ENCODE results near the gene FBXW5. TPM values are rescaled to one million over a fixed set of nuclear protein-coding genes. Genes with fewer than 3 reads are reported as not detected.

The FBXW5 gene
- total RNA-seq, 1 experiment from 2014 or later: 72.6 TPM

DNA sequence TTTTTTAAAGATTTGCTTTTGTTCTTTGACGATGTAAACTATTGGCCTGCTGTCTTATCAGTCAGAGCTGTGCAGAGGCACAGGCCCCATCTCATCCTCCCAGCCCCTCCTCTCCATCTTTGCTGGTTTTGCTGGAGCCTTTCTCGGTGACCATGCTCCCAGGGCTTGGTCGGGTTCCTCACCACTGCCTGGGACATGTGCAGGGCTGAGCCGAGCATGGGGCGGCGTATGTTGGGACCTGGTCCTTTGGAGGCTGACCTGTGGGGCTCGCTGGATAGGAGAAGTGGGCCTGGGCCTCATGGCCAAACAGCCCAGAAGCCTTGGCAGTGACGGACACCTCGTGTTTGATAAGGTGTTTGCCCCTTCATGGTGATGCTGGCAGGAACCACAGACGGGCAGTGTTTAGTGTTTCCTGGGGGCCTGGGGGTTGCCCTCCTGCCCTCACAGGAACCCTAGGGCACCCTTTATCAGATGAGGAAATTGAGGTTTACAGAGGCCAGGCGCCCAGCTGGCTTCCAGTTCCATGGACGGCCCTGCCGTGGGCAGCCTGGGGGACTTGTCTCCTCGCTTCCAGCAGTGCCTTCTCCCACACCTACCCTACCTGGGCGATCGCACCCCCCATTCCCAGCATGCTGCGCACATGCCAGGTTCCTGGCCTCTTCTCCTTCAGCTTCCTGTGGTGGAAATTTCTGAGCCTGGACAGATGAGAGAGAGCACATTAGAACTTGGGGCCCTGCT, 30.7 kb downstream of the FBXW5 start:
- no peaks in the 10 kb centered on the region for H3K4me1 ChIP-seq (ENCODE audit: control insufficient read depth, insufficient read depth, low read length)
- no peaks in the 10 kb centered on the region for H3K27me3 ChIP-seq (ENCODE audit: control insufficient read depth, insufficient read depth, low read length)
- TF ChIP-seq, protein P1, sequence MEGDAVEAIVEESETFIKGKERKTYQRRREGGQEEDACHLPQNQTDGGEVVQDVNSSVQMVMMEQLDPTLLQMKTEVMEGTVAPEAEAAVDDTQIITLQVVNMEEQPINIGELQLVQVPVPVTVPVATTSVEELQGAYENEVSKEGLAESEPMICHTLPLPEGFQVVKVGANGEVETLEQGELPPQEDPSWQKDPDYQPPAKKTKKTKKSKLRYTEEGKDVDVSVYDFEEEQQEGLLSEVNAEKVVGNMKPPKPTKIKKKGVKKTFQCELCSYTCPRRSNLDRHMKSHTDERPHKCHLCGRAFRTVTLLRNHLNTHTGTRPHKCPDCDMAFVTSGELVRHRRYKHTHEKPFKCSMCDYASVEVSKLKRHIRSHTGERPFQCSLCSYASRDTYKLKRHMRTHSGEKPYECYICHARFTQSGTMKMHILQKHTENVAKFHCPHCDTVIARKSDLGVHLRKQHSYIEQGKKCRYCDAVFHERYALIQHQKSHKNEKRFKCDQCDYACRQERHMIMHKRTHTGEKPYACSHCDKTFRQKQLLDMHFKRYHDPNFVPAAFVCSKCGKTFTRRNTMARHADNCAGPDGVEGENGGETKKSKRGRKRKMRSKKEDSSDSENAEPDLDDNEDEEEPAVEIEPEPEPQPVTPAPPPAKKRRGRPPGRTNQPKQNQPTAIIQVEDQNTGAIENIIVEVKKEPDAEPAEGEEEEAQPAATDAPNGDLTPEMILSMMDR (IDR thresholded peaks at IDR 0.05): no peak
- TF ChIP-seq SIN3A (IDR thresholded peaks at IDR 0.05; ENCODE audit: borderline replicate concordance, insufficient read depth, low read depth, low read length): no peak
- no peak for TF ChIP-seq TCF7L2 (IDR thresholded peaks at IDR 0.05; ENCODE audit: low read depth, low read length)
- TF ChIP-seq POLR2AphosphoS5 (IDR thresholded peaks at IDR 0.05; ENCODE audit: low read depth, low read length): no peak
- TF ChIP-seq, protein P2, sequence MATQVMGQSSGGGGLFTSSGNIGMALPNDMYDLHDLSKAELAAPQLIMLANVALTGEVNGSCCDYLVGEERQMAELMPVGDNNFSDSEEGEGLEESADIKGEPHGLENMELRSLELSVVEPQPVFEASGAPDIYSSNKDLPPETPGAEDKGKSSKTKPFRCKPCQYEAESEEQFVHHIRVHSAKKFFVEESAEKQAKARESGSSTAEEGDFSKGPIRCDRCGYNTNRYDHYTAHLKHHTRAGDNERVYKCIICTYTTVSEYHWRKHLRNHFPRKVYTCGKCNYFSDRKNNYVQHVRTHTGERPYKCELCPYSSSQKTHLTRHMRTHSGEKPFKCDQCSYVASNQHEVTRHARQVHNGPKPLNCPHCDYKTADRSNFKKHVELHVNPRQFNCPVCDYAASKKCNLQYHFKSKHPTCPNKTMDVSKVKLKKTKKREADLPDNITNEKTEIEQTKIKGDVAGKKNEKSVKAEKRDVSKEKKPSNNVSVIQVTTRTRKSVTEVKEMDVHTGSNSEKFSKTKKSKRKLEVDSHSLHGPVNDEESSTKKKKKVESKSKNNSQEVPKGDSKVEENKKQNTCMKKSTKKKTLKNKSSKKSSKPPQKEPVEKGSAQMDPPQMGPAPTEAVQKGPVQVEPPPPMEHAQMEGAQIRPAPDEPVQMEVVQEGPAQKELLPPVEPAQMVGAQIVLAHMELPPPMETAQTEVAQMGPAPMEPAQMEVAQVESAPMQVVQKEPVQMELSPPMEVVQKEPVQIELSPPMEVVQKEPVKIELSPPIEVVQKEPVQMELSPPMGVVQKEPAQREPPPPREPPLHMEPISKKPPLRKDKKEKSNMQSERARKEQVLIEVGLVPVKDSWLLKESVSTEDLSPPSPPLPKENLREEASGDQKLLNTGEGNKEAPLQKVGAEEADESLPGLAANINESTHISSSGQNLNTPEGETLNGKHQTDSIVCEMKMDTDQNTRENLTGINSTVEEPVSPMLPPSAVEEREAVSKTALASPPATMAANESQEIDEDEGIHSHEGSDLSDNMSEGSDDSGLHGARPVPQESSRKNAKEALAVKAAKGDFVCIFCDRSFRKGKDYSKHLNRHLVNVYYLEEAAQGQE (IDR thresholded peaks at IDR 0.05; ENCODE audit: insufficient read depth in 1 of 2, low read depth in 2 of 2, low read length in 1 of 2): no peak
- intact Hi-C loops (cut with micrococcal nuclease; ENCODE audit: unreplicated experiment) (no loop called here), in situ Hi-C loops (cut with HindIII; ENCODE audit: low pct_unique_long_range_greater_than_20kb, low sequenced_read_pairs) (no loop called here)
- BruUV-seq (replicated peaks): no TSS peak
- DNase-seq (ENCODE audit: low read depth, low spot score) (no peak), ATAC-seq (no peak)
- H3K36me3 ChIP-seq (ENCODE audit: control insufficient read depth, insufficient read depth, low read length): no peaks in the 10 kb centered on the region
- no peak overlapping the region for H3K4me3 ChIP-seq (ENCODE audit: low read depth in 2 of 2, low read length in 2 of 2)
- ChIA-PET POLR2A (no interaction called here), CTCF (no interaction called here)
- H3K27ac ChIP-seq (ENCODE audit: low read length): no peak overlapping the region
- no peaks in the 10 kb centered on the region for H3K9me3 ChIP-seq (ENCODE audit: control insufficient read depth, insufficient read depth, low read depth, low read length)

DNA sequence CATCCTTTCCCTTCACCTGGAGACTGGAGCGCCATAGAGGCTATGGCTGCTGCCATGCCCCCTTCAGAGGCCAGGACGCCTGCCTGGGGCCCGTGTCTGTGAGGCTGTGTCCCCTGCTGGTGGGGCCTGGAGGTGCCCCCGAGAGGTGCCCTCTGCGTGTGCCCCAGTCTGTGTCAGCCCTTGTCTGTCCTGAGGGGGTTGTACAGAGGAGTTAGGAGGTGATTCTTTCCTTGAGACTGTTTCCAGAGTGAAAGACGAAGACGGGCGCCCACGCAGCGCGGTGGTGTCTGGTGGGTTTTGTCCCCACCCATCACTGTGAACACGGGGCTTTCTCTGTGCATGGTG, 33.7 kb downstream of the FBXW5 start:
- in situ Hi-C loops (cut with HindIII; ENCODE audit: low pct_unique_long_range_greater_than_20kb, low sequenced_read_pairs): no loop called here
- H3K9me3 ChIP-seq (ENCODE audit: control insufficient read depth, insufficient read depth, low read depth, low read length): no peaks in the 10 kb centered on the region
- H3K27ac ChIP-seq (ENCODE audit: low read length): no peak overlapping the region
- H3K27me3 ChIP-seq (ENCODE audit: control insufficient read depth, insufficient read depth, low read length): no peaks in the 10 kb centered on the region
- H3K36me3 ChIP-seq (ENCODE audit: control insufficient read depth, insufficient read depth, low read length): peaks cover 2% of the 10 kb centered on the region; the same call in 1 of the 2 replicates
- ChIA-PET CTCF (no interaction called here), POLR2A (no interaction called here)
- intact Hi-C loops (cut with micrococcal nuclease; ENCODE audit: unreplicated experiment): no loop called here
- H3K4me3 ChIP-seq (ENCODE audit: low read depth in 2 of 2, low read length in 2 of 2): no peak overlapping the region
- no peak for DNase-seq (ENCODE audit: low read depth, low spot score)
- TF ChIP-seq TCF7L2 (IDR thresholded peaks at IDR 0.05; ENCODE audit: low read depth, low read length) (no peak), SIN3A (IDR thresholded peaks at IDR 0.05; ENCODE audit: borderline replicate concordance, insufficient read depth, low read depth, low read length) (no peak), POLR2AphosphoS5 (IDR thresholded peaks at IDR 0.05; ENCODE audit: low read depth, low read length) (no peak)
- TF ChIP-seq, protein P2 (IDR thresholded peaks at IDR 0.05; ENCODE audit: insufficient read depth in 1 of 2, low read depth in 2 of 2, low read length in 1 of 2): no peak
- TF ChIP-seq, protein P1 (IDR thresholded peaks at IDR 0.05): no peak
- peak; percentile 54; the same call in 1 of the 2 replicates for ATAC-seq
- BruUV-seq (replicated peaks): no TSS peak
- no peaks in the 10 kb centered on the region for H3K4me1 ChIP-seq (ENCODE audit: control insufficient read depth, insufficient read depth, low read length)
